Muscle layer of duodenum (tissue), 2 donors: ENCODE data around the gene RAB40B.
A peak's percentile ranks its signal among the peaks of the same experiment; 100 is the strongest.

Source experiments
- H3K27ac ChIP-seq: one replicate; pipeline ENCODE4 v1.7.0; 2013; ENCODE audit warnings: mild to moderate bottlenecking, low read length
- H3K27me3 ChIP-seq: one replicate; pipeline ENCODE4 v1.7.0; 2013; ENCODE audit warnings: low read depth, mild to moderate bottlenecking, control low read depth, low read length
- H3K36me3 ChIP-seq, 2 donors: one replicate each; pipeline ENCODE4 v1.7.0; 2013; ENCODE audit warnings: low read length in 2 of 2, control low read depth in 1 of 2, mild to moderate bottlenecking in 1 of 2; ENCODE audit not compliant: insufficient read depth in 2 of 2, control insufficient read depth in 1 of 2
- H3K4me1 ChIP-seq, 2 donors: one replicate each; pipeline ENCODE4 v1.7.0; 2013; ENCODE audit warnings: low read length in 2 of 2, mild to moderate bottlenecking in 2 of 2, control low read depth in 1 of 2, moderate library complexity in 1 of 2; ENCODE audit not compliant: insufficient read depth in 2 of 2, control insufficient read depth in 1 of 2
- H3K4me3 ChIP-seq, 2 donors: one replicate each; pipeline ENCODE4 v1.7.0; 2013; ENCODE audit warnings: low read length in 2 of 2, low read depth in 1 of 2, mild to moderate bottlenecking in 1 of 2
- H3K9me3 ChIP-seq, 2 donors: one replicate each; pipeline ENCODE4 v1.7.0; 2013; ENCODE audit warnings: low read length in 2 of 2, control low read depth in 1 of 2, mild to moderate bottlenecking in 1 of 2; ENCODE audit not compliant: control insufficient read depth in 1 of 2
- donor health status: healthy.

The RAB40B gene

GRCh38 chr17:82732118-82732743 is 33.7 kb upstream of the RAB40B start:
- Histone ChIP-seq H3K9me3 (no peaks in the 10 kb centered on the region), H3K36me3 (peaks cover 8 to 27% of the 10 kb centered on the region in 2 donors), H3K27me3 (no peaks in the 10 kb centered on the region), H3K27ac (no peak overlapping the region), H3K4me1 (peaks cover 0 to 19% of the 10 kb centered on the region in 2 donors), H3K4me3 (no peak overlapping the region)

DNA sequence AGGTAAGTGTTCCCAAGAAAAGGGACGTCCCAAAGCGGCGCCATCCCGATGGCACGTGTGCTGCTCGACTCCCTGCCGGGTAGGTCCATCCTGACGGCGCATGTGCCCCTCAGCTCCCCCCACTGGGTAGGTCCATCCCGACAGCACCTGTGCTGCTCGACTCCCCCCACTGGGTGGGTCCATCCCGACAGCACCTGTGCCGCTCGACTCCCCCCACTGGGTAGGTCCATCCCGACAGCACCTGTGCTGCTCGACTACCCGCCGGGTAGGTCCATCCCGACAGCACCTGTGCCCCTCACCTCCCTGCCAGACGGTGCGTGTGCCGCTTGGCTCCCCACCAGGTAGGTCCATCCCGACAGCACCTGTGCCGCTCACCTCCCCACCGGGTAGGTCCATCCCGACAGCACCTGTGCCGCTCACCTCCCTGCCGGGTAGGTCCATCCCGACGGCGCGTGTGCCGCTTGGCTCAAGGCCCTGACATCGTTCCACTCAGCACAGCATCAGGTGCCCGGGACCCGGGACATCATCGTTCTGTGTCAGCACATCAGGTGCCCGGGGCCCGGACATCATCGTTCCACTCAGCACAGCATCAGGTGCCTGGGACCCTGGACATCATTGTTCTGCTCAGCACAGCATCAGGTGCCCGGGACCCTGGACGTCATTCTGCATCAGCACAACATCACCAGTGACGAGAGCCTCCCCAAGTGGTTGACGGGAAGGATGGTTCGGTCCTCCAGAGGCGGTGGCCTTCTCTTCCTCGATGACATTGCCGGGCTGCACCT is 31.2 kb upstream of the RAB40B start:
- Histone ChIP-seq H3K4me1 (peaks cover 0 to under 1% of the 10 kb centered on the region in 2 donors), H3K27ac (no peak overlapping the region), H3K4me3 (no peak overlapping the region), H3K9me3 (no peaks in the 10 kb centered on the region), H3K36me3 (peaks cover 16 to 38% of the 10 kb centered on the region in 2 donors), H3K27me3 (no peaks in the 10 kb centered on the region)

DNA sequence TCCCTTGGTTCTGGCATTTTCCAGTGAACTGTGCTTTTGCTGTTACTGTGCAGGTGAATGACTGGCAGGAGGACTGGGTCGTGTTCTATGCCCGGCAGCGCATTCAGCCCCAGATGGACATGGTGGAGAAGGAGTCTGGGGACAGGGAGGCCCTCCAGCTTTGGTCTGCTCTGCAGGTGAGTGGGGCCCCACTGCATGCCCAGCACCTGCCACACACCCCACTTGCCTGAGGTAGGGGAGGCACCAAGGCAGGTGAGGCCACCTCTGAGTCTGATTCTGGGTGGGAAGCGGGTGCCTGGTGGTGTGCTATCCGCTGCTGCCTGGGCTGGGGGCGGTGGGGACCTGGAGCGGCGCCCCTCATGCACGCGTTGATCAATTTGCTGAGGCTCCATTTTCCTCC is 27.9 kb upstream of the RAB40B start:
- H3K36me3 ChIP-seq, result peaks cover 25 to 40% of the 10 kb centered on the region in 2 donors
- H3K9me3 ChIP-seq, result no peaks in the 10 kb centered on the region
- no peak overlapping the region for H3K4me3 ChIP-seq
- H3K27me3 ChIP-seq, result no peaks in the 10 kb centered on the region
- H3K4me1 ChIP-seq, result no peaks in the 10 kb centered on the region
- no peak overlapping the region for H3K27ac ChIP-seq

DNA sequence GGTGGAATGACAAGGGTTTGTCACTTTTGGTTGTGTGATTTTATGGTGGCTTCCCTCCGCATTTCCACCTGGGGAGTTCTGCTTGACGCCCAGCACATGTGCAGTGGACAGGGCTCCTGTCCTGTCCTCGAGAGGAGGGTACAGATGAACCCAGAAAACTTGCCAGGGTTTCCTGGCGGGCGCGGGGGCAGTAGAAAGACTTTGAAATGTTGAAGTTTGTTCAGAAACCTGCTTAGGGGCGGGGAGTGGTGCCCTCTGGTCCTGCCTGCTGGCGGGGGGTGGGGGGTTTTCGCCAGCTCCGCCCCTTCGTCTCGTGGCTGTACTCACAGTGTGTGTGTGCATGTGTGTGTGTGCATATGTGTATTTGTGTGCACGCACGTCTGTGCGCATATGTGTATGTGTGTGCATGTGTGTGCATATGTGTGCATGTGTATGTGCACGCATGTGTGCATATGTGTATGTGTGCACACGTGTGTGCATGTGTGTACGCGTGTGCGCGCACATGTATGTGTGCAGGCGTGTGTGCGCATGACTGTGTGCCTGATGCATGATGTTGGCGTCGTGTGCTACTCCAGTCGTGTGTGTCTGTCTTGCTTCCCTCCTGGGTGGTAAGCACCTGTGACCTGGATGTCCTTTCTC is 24.8 kb upstream of the RAB40B start:
- H3K36me3 ChIP-seq, result peaks cover 32 to 53% of the 10 kb centered on the region in 2 donors

GRCh38 chr17:82722341-82723013 is 24.0 kb upstream of the RAB40B start:
- Histone ChIP-seq H3K27ac (no peak overlapping the region), H3K36me3 (peaks cover 27 to 50% of the 10 kb centered on the region in 2 donors), H3K4me1 (peaks cover 3 to 8% of the 10 kb centered on the region in 2 donors), H3K4me3 (no peak overlapping the region), H3K27me3 (no peaks in the 10 kb centered on the region), H3K9me3 (no peaks in the 10 kb centered on the region)

More for the DNA sequence above, 24.8 kb upstream of the RAB40B start:
- H3K9me3 ChIP-seq, result no peaks in the 10 kb centered on the region
- H3K27ac ChIP-seq, result no peak overlapping the region
- no peaks in the 10 kb centered on the region for H3K27me3 ChIP-seq
- H3K4me3 ChIP-seq, result no peak overlapping the region
- peaks cover 0 to under 1% of the 10 kb centered on the region in 2 donors for H3K4me1 ChIP-seq

GRCh38 chr17:82720204-82720603 is 21.7 kb upstream of the RAB40B start:
- no peak overlapping the region for H3K27ac ChIP-seq
- peaks cover 17 to 36% of the 10 kb centered on the region in 2 donors for H3K36me3 ChIP-seq
- no peaks in the 10 kb centered on the region for H3K27me3 ChIP-seq
- H3K9me3 ChIP-seq, result no peaks in the 10 kb centered on the region
- H3K4me3 ChIP-seq, result no peak overlapping the region
- peaks cover 3 to 13% of the 10 kb centered on the region in 2 donors for H3K4me1 ChIP-seq

DNA sequence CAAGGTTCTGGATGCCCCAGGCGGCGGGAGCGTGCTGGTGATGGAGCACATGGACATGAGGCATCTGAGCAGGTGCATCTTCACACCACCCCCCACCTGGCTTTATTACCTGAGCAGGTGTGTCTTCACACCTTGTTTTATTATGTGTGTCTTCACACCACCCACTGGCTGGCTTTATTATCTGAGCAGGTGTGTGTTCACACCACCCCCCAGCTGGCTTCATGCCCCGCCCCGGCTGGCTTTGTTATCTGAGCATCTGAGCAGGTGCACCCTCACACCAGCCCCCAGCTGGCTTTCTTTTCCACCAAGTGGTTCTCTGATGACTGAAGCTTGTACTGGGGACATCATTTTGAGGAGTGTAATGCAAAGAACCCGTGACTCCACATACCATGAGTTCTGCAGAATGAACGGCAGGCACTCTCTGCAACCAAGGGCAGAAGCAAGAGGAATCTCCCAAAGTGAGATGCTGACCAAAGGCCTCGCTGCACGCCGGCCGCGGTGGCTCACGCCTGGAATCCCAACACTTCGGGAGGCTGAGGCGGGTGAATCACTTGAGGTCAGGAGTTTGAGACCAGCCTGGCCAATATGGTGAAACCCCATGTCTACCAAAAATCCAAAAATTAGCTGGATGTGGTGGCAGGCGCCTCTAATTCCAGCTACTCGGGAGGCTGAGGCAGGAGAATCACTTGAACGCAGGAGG is 20.6 kb upstream of the RAB40B start:
- Histone ChIP-seq H3K27me3 (no peaks in the 10 kb centered on the region), H3K36me3 (peaks cover 17 to 36% of the 10 kb centered on the region in 2 donors), H3K4me1 (peaks cover 3 to 13% of the 10 kb centered on the region in 2 donors), H3K4me3 (no peak overlapping the region), H3K9me3 (no peaks in the 10 kb centered on the region), H3K27ac (no peak overlapping the region)

DNA sequence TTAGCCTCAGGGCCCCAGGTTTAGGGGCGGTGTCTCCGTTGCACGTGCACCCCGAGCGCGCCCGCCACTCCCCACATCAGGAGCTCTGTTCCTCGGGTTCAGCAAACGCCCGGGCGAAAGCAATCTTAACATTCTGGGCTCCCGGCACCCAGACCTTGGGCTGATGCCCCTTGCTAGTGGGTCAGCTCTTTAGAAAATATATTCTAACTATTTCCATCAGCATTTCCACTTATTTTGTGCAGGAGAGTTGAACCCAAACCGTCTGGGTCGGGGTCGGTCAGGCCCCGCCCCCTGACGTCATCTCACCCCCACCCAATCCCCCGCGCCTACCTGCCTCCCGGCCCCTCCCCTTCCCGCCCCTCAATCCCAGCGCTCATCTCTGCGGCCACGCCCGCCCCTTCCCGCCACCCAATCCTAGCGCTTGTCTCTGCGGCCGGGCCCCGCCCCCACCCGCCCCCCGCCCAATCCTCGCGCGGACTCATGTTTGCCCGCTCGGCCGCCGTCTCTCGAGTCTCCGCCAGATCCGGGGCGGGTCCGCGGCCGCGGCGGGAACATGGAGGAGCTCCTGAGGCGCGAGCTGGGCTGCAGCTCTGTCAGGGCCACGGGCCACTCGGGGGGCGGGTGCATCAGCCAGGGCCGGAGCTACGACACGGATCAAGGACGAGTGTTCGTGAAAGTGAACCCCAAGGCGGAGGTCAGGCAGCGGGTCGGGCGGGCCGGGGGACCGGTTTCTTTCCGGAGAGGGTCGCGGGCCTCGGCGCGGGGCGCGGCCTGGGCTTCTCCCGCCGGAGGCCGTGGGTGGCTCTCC is 17.9 kb upstream of the RAB40B start, which contains the start of gene FN3KRP:
Gene FN3KRP, plus strand, starts transcription at position 504 of the 808 bp plus-strand sequence. Its CDS starts 50 bp downstream, at position 554.
- H3K4me1 ChIP-seq, result peaks cover 3 to 13% of the 10 kb centered on the region in 2 donors
- peaks cover 7 to 18% of the 10 kb centered on the region in 2 donors for H3K36me3 ChIP-seq
- no peaks in the 10 kb centered on the region for H3K9me3 ChIP-seq
- H3K27ac ChIP-seq, result peak within 1 kb of the TSS; percentile 31
- no peaks in the 10 kb centered on the region for H3K27me3 ChIP-seq
- peak within 1 kb of the TSS; percentile 62 to 95 for H3K4me3 ChIP-seq

- Histone ChIP-seq H3K27me3 (no peaks in the 10 kb centered on the region), H3K4me1 (peaks cover 3 to 12% of the 10 kb centered on the region in 2 donors), H3K36me3 (no peaks in the 10 kb centered on the region), H3K27ac (no peak overlapping the region), H3K9me3 (no peaks in the 10 kb centered on the region), H3K4me3 (no peak overlapping the region)
Observed at GRCh38 chr17:82713071-82713723, 14.7 kb upstream of the RAB40B start.
